IPS DF 6.9 (cell line): ENCODE measurements around the gene AEBP2.
A peak's percentile ranks its signal among the peaks of the same experiment; 100 is the strongest.

Experiments
- DNase-seq: peaks from one replicate; pipeline ENCODE4 v3.0.0-alpha.2; 2013; ENCODE audit warnings: low read depth, low spot score
- H3K27ac ChIP-seq: one replicate; pipeline ENCODE4 v1.5.1; 2013; ENCODE audit warnings: low read length, control low read depth
- H3K27me3 ChIP-seq: 2 replicates; pipeline ENCODE4 v1.6.1; 2013; ENCODE audit warnings: mild to moderate bottlenecking, low read length; ENCODE audit not compliant: control insufficient read depth, insufficient read depth
- H3K36me3 ChIP-seq: 2 replicates; pipeline ENCODE4 v1.6.1; 2013; ENCODE audit warnings: low read length; ENCODE audit not compliant: control insufficient read depth, insufficient read depth
- H3K4me1 ChIP-seq: 2 replicates; pipeline ENCODE4 v1.6.1; 2013; ENCODE audit warnings: low read length; ENCODE audit not compliant: control insufficient read depth, insufficient read depth
- H3K4me3 ChIP-seq: 2 replicates; pipeline ENCODE4 v1.5.1; 2013; ENCODE audit warnings: mild to moderate bottlenecking, low read length
- H3K9me3 ChIP-seq: 2 replicates; pipeline ENCODE4 v1.6.1; 2013; ENCODE audit warnings: low read length, inconsistent platforms; ENCODE audit not compliant: control insufficient read depth, insufficient read depth
- WGBS: extraction: QIAGEN DNeasy Blood & Tissue Kit; methylation state at CpG from one replicate; pipeline ENCODE4 v1.1.7; 2013; ENCODE audit warnings: mixed read lengths, missing lambda C conversion rate; ENCODE audit not compliant: insufficient read length, insufficient coverage; 5-methylcytosine and 5-hydroxymethylcytosine counted together

Gene AEBP2

DNA sequence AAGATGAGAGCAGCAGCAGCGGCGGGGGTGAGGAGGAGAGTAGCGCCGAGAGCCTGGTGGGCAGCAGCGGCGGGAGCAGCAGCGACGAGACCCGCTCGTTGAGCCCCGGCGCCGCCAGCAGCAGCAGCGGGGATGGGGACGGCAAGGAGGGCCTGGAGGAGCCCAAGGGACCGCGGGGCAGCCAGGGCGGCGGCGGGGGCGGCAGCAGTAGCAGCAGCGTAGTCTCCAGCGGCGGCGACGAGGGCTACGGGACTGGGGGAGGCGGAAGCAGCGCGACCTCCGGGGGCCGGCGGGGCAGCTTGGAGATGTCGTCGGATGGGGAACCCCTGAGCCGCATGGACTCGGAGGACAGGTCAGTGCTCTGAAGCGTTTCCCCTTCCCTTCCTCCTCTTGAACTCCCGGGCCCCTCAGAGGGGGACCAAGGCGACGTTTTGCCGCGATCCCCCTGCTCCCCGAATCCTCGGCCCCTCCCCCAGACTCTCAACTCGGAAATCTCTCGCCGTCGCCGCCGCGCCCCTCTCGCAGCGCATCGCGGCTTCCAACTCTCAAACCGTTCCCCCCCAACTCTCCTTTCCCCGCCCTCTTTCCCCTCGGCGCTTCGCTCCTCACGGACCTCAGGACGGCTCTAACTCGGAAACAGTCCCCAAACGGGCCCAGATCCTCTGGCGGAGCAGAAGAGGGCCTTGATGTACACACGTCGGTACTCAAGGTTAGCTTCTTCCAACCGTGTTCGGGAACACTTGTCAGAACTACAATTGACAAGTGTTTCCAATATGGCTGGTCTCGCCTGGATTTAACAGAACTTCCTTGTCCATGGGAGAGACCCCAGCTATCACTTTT lies 947 bp downstream of the AEBP2 start:
- DNase-seq = no peak
- Histone ChIP-seq H3K4me3 (peak overlapping the region; percentile 96), H3K27me3 (no peaks in the 10 kb centered on the region), H3K27ac (no peak overlapping the region), H3K36me3 (no peaks in the 10 kb centered on the region), H3K9me3 (no peaks in the 10 kb centered on the region), H3K4me1 (no peaks in the 10 kb centered on the region; the same call in 1 of the 2 replicates)
- WGBS = no CpG with 5 or more reads among the region's 71 CpGs

- Histone ChIP-seq H3K27ac (no peak overlapping the region), H3K4me3 (peak overlapping the region; percentile 96; the same call in 1 of the 2 replicates), H3K9me3 (no peaks in the 10 kb centered on the region), H3K36me3 (no peaks in the 10 kb centered on the region), H3K27me3 (no peaks in the 10 kb centered on the region), H3K4me1 (no peaks in the 10 kb centered on the region; the same call in 1 of the 2 replicates)
- no peak for DNase-seq
- WGBS = no CpG with 5 or more reads among the region's 8 CpGs
Observed at GRCh38 chr12:19440916-19441315, 1.6 kb downstream of the AEBP2 start.

DNA sequence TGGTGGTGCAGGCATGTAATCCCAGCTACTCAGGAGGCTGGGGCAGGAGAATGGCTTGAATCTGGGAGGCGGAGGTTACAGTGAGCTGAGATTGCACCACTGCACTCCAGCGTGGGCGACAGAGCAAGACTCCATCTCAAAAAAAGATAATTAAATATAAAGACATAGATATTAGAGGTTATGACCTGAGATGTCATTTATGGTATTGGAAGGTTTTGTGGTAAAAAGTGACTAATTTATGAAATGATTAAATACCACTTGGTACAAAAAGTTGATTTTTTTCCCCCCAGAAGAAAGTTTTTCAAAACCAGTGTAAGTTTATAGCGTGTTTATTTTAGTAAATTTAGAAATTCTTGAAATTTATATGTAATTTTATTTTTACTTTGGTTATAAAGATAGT lies 4.3 kb downstream of the AEBP2 start:
- no peaks in the 10 kb centered on the region for H3K9me3 ChIP-seq
- DNase-seq = no peak
- WGBS = 100% methylated on average over 1 of the region's 4 CpGs
- H3K27ac ChIP-seq = no peak overlapping the region
- peaks cover 1% of the 10 kb centered on the region; the same call in 1 of the 2 replicates for H3K36me3 ChIP-seq
- no peak overlapping the region for H3K4me3 ChIP-seq
- H3K27me3 ChIP-seq = no peaks in the 10 kb centered on the region
- no peaks in the 10 kb centered on the region for H3K4me1 ChIP-seq

GRCh38 chr12:19444097-19444496 lies 4.8 kb downstream of the AEBP2 start:
- no peak for DNase-seq
- no peaks in the 10 kb centered on the region for H3K4me1 ChIP-seq

GRCh38 chr12:19447386-19447785 lies 8.1 kb downstream of the AEBP2 start:
- Histone ChIP-seq H3K36me3 (peaks cover 2% of the 10 kb centered on the region; the same call in 1 of the 2 replicates), H3K4me3 (no peak overlapping the region), H3K27ac (no peak overlapping the region), H3K9me3 (no peaks in the 10 kb centered on the region), H3K4me1 (no peaks in the 10 kb centered on the region), H3K27me3 (no peaks in the 10 kb centered on the region)
- no CpG with 5 or more reads among the region's 8 CpGs for WGBS
- no peak for DNase-seq

More at GRCh38 chr12:19444097-19444496, 4.8 kb downstream of the AEBP2 start:
- WGBS = no CpG with 5 or more reads among the region's 3 CpGs
- Histone ChIP-seq H3K4me3 (no peak overlapping the region), H3K36me3 (peaks cover 2% of the 10 kb centered on the region; the same call in 1 of the 2 replicates), H3K9me3 (no peaks in the 10 kb centered on the region), H3K27ac (no peak overlapping the region), H3K27me3 (no peaks in the 10 kb centered on the region)

DNA sequence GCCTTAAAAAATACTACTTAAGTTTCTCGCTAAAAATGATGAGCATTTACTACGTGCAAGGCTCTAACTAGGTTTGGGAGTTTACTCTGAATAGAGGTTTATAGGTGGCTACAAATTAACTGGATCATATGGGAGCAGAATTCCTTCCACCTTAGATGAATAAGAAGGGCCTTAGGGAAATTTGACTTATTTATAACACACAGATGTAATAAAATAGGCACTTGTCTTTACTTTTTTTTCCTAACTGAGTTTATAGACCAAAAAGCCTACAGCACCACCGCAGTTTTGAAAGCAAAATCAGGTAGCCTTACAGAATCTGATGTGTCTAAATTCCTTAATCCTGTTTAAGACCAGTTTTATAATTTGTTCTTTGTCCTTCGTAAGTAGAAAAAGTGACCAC lies 10.5 kb downstream of the AEBP2 start:
- whole genome bisulfite sequencing = no CpG with 5 or more reads among the region's 4 CpGs
- Histone ChIP-seq H3K27me3 (no peaks in the 10 kb centered on the region), H3K36me3 (peaks cover 2% of the 10 kb centered on the region; the same call in 1 of the 2 replicates), H3K9me3 (no peaks in the 10 kb centered on the region), H3K4me3 (no peak overlapping the region), H3K4me1 (no peaks in the 10 kb centered on the region), H3K27ac (no peak overlapping the region)
- DNase-seq = no peak

- no peak overlapping the region for H3K4me3 ChIP-seq
- no peak for DNase-seq
- H3K27ac ChIP-seq = no peak overlapping the region
- no CpG with 5 or more reads among the region's 4 CpGs for WGBS
- H3K27me3 ChIP-seq = no peaks in the 10 kb centered on the region
- no peaks in the 10 kb centered on the region for H3K9me3 ChIP-seq
- H3K4me1 ChIP-seq = no peaks in the 10 kb centered on the region
- H3K36me3 ChIP-seq = peaks cover 2% of the 10 kb centered on the region; the same call in 1 of the 2 replicates
Observed at GRCh38 chr12:19450362-19450761, 11.1 kb downstream of the AEBP2 start.

GRCh38 chr12:19451196-19451595 lies 11.9 kb downstream of the AEBP2 start:
- Histone ChIP-seq H3K27ac (no peak overlapping the region), H3K4me1 (no peaks in the 10 kb centered on the region), H3K9me3 (no peaks in the 10 kb centered on the region), H3K27me3 (no peaks in the 10 kb centered on the region), H3K4me3 (no peak overlapping the region), H3K36me3 (peaks cover 2% of the 10 kb centered on the region; the same call in 1 of the 2 replicates)
- no peak for DNase-seq
- no CpG with 5 or more reads among the region's 6 CpGs for WGBS

DNA sequence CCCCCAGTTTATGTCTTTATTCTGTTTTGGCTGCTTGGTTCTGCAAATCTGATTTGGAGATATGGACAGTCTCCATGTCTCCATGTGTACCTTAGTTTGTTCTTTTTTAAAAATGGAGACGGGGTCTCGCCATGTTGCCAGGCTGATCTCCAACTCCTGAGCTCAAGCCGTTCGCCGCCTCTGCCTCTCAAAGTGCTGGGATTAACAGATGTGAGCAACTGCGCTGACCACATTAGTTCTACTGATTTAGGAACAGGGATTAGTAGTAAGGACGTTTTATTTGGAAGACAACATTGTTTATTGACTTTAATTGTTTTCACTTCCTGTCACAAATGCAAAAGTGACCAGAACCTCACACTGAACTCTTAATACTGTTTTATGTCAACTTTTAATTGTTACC lies 14.7 kb downstream of the AEBP2 start:
- H3K27me3 ChIP-seq = no peaks in the 10 kb centered on the region
- H3K36me3 ChIP-seq = no peaks in the 10 kb centered on the region
- H3K4me3 ChIP-seq = no peak overlapping the region
- no CpG with 5 or more reads among the region's 7 CpGs for WGBS
- peaks cover 5% of the 10 kb centered on the region for H3K4me1 ChIP-seq
- H3K9me3 ChIP-seq = no peaks in the 10 kb centered on the region
- no peak for DNase-seq
- no peak overlapping the region for H3K27ac ChIP-seq

GRCh38 chr12:19454837-19455236 lies 15.5 kb downstream of the AEBP2 start:
- Histone ChIP-seq H3K36me3 (no peaks in the 10 kb centered on the region), H3K9me3 (no peaks in the 10 kb centered on the region), H3K4me1 (peaks cover 5% of the 10 kb centered on the region), H3K27me3 (no peaks in the 10 kb centered on the region), H3K27ac (no peak overlapping the region), H3K4me3 (no peak overlapping the region)
- DNase-seq = no peak
- WGBS = no CpG with 5 or more reads among the region's 2 CpGs

DNA sequence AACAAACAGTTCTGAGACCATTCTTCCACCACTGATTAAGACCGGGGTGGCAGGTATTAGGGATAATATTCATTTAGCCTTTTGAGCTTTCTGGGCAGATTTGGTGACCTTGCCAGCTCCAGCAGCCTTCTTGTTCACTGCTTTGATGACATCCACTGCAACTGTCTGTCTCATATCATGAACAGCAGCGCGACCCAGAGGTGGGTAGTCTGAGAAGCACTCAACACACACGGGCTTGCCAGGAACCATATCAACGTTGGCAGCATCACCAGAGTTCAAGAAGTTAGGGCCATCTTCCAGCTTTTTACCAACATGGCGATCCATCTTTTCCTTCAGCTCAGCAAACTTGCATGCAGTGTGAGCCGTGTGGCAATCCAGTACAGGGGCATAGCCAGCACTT lies 16.9 kb downstream of the AEBP2 start:
- Histone ChIP-seq H3K27me3 (no peaks in the 10 kb centered on the region), H3K4me1 (peaks cover 5% of the 10 kb centered on the region), H3K4me3 (no peak overlapping the region), H3K9me3 (no peaks in the 10 kb centered on the region), H3K36me3 (no peaks in the 10 kb centered on the region), H3K27ac (no peak overlapping the region)
- no peak for DNase-seq
- WGBS = no CpG with 5 or more reads among the region's 7 CpGs
